Measurements from ENCODE around the gene ARAP2.

The ARAP2 gene

GRCh38 chr4:36178484-36178883 lies 65.8 kb downstream of the ARAP2 start:
- no peak for DNase-seq (ENCODE audit: low spot score)
- no peak for TF ChIP-seq CTCF (IDR thresholded peaks at IDR 0.05; ENCODE audit: extremely low read depth, missing control alignments)

DNA sequence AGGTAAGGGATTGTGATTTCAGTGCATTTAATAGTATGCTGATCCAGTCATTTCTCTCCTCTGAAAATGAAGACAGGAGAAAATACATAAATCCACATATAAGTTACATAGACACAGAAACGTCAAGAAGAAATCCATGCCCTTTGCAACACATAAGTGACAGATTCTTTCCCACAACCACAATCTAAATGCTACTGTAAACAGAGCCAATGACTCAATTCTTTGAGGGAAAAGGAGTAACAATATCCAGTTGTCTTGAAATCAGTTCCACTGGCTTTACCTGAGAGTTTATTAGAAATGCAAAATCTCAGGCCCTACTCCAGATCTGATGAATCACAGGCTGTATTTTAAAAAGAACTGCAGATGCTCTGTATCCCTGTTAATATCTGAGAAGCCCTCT lies 66.4 kb downstream of the ARAP2 start:
- TF ChIP-seq CTCF (IDR thresholded peaks at IDR 0.05; ENCODE audit: extremely low read depth, missing control alignments), result no peak
- DNase-seq (ENCODE audit: low spot score), result no peak

DNA sequence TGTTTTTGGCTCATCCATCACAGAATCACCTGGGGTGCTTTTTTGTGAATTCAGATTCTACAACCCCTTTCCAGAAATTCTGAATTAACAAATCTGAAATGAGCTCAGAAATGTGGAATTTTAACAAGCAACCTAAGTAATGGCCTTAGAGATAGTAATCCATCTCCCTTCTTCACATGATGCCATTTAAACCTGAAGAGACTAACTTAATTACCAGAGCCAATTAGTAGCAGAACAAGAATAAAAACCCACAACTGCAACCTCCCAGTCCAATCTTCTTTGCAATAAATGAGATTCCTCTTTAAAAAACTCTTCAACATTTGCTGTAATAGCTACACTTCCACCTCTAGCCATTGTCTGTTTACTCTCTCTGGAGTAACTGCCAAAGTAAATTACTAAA lies 69.7 kb downstream of the ARAP2 start:
- DNase-seq (ENCODE audit: low spot score), result no peak
- TF ChIP-seq CTCF (IDR thresholded peaks at IDR 0.05; ENCODE audit: extremely low read depth, missing control alignments), result no peak

DNA sequence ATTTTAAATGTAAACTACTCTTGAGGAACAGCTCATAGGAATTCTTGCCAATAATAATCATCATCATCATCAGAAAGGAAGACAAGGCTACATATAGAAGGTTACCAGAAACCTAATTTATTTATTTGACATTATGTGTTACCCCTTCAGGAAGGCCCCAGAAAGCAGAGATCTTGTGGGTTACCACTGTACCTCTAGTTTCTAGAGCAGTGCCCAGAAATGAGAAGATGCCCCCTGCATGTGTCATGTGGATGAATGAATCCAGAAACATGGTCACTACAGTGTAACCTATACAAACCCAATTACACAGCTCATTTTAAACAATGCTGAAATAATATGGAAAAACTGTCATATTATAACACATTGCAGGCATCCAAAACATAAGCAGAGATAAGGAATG lies 70.4 kb downstream of the ARAP2 start:
- TF ChIP-seq CTCF (IDR thresholded peaks at IDR 0.05; ENCODE audit: extremely low read depth, missing control alignments), result no peak
- DNase-seq (ENCODE audit: low spot score), result no peak

- DNase-seq (ENCODE audit: low spot score), result no peak
- TF ChIP-seq CTCF (IDR thresholded peaks at IDR 0.05; ENCODE audit: extremely low read depth, missing control alignments), result no peak
Observed at GRCh38 chr4:36172656-36173055, 71.7 kb downstream of the ARAP2 start.

DNA sequence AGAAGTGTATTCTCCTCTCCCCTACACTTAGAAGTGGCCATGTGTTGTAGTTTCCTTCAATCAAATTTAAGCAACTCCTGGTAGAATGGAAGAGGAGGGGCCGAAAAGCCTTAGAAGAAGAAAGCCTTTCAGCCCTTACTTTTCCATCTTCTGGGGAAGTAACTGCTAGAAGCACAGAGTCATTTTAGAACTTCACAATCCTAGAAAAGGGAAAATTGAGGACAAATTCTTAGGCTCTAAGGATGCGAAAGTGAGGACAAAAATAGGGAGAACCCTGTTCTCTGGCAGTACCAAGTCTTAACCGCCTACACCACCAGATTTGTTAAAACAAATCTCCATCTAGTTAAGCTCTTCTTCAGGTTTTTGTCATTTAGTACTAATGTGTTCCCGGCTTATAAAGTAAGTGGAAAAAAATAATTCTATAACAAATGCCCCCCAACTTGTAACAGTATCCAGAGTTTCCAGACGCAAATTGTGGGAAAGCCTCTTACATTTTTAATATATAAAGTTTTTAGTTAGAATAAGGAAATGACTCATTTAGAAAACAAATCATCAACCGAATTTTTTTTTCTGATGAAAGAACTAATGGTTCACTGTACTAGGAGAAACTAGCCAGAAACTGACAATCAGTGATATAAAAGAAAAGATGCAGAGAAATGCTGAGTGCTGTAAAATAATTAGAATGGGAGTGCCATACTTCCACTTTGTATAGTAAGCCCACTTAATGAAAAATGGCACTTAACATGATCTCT lies 76.0 kb downstream of the ARAP2 start:
- TF ChIP-seq CTCF (IDR thresholded peaks at IDR 0.05; ENCODE audit: extremely low read depth, missing control alignments), result no peak
- no peak for DNase-seq (ENCODE audit: low spot score)

DNA sequence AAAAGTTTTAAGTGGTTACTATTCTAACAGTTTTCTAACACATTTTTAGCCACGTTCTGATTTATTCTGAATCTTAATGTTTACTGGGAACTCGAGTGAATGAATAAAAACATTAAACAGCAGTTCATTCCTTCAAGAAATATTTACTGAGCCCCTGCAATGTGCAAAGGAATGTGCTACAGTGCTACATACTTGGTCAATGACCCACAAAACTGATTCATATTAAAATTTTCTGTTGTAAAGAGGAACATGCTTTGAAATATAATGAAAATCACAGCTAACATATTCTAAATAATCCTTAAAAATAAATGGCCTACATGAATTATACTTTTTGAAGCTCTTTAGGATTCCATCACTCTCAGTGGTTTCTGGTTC lies 78.7 kb downstream of the ARAP2 start:
- DNase-seq (ENCODE audit: low spot score), result no peak
- no peak for TF ChIP-seq CTCF (IDR thresholded peaks at IDR 0.05; ENCODE audit: extremely low read depth, missing control alignments)
